Kidney epithelial cell (primary cell): ENCODE results near the gene NANOS2. TPM values are rescaled to one million over a fixed set of nuclear protein-coding genes. Genes with fewer than 3 reads are reported as not detected.

ENCODE experiments used
- DNase-seq: peaks from one replicate; pipeline ENCODE4 v3.0.0-alpha.2; 2010; ENCODE audit warnings: low read depth
- H3K27me3 ChIP-seq: 2 replicates; pipeline ENCODE4 v1.6.0; 2011; ENCODE audit warnings: low read length; ENCODE audit not compliant: control insufficient read depth, insufficient read depth
- H3K36me3 ChIP-seq: 2 replicates; pipeline ENCODE4 v1.5.1; 2011; ENCODE audit warnings: low read length; ENCODE audit not compliant: control insufficient read depth, insufficient read depth
- H3K4me3 ChIP-seq: 2 replicates; pipeline ENCODE4 v1.5.1; 2011; ENCODE audit warnings: low read depth, mild to moderate bottlenecking, control low read depth, low read length
- CTCF ChIP-seq: IDR thresholded peaks from 2 replicates; pipeline ENCODE4 v1.5.1; 2011; ENCODE audit warnings: mild to moderate bottlenecking, moderate library complexity, low read length, control low read depth, inconsistent platforms; ENCODE audit not compliant: insufficient read depth, poor library complexity, severe bottlenecking
- total RNA-seq: library from RNA; depleted of rRNA; stranded (reverse); fragments of >200 nt; gene quantifications from 2 replicates; pipeline ENCODE4 v1.2.3, GENCODE V29; 2015

Gene NANOS2
- total RNA-seq, 1 donor from 2014 or later: not detected

GRCh38 chr19:45882652-45883585, 31.7 kb downstream of the NANOS2 start:
- peak overlapping the region; percentile 20 for H3K4me3 ChIP-seq
- DNase-seq: no peak
- H3K36me3 ChIP-seq: peaks cover 1% of the 10 kb centered on the region
- TF ChIP-seq CTCF: peak; percentile 100
- H3K27me3 ChIP-seq: no peaks in the 10 kb centered on the region

- DNase-seq: no peak
- Histone ChIP-seq H3K27me3 (no peaks in the 10 kb centered on the region), H3K4me3 (peak overlapping the region; percentile 20), H3K36me3 (peaks cover 1% of the 10 kb centered on the region)
- TF ChIP-seq CTCF: no peak
Measured at GRCh38 chr19:45881909-45882528, 32.6 kb downstream of the NANOS2 start.

- DNase-seq: no peak
- H3K27me3 ChIP-seq: no peaks in the 10 kb centered on the region
- peaks cover 1% of the 10 kb centered on the region for H3K36me3 ChIP-seq
- no peak for TF ChIP-seq CTCF
- H3K4me3 ChIP-seq: no peak overlapping the region
Measured at GRCh38 chr19:45881082-45881908, 33.3 kb downstream of the NANOS2 start.

GRCh38 chr19:45879971-45880370, 34.6 kb downstream of the NANOS2 start:
- no peak for DNase-seq
- Histone ChIP-seq H3K4me3 (no peak overlapping the region), H3K36me3 (peaks cover 1% of the 10 kb centered on the region), H3K27me3 (no peaks in the 10 kb centered on the region)
- TF ChIP-seq CTCF: no peak

GRCh38 chr19:45879055-45879454, 35.5 kb downstream of the NANOS2 start:
- H3K4me3 ChIP-seq: no peak overlapping the region
- DNase-seq: no peak
- no peaks in the 10 kb centered on the region for H3K36me3 ChIP-seq
- TF ChIP-seq CTCF: no peak
- no peaks in the 10 kb centered on the region for H3K27me3 ChIP-seq
